ENCODE measurements around the gene FAM177B.
"Not testable (repeated sequence)": the region's sequence is repeated elsewhere in the genome, so short reads cannot be mapped to it uniquely, and the experiment has no call there.

FAM177B gene

DNA sequence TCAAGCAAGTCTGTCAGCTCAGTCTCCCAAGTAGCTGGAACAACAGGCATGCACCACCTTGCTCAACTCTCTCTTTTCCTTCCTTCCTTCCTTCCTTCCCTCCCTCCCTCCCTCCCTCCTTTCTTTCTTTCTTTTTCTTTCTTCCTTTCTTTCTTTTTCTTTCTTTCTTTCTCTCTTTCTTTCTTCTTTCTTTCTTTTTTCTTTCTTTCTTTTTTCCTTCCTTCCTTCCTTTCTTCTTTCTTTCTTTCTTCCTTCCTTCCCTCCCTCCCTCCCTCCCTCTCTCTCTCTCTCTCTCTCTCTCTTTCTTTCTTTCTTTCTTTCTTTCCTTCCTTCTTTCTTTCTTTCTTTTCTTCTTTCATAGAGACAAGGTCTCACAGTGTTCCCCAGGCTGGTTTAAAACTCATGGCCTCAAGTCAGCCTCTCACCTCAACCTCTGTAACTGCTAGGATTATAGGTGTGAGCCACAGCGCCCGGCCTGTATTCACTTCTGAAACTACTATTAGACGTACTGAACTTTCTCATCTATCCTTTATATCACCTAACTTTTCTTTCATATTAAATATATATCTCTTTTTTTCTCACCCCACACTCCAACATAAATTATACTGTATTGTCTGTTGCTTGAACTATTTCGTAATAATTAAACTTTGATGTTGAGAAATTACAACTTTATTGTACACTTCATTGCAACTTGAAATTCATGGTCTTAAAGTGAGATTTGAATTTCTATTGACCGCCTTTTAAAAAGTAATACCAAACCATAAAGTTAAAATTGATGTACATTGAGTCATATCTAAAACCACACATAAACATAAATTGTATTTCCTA lies 4.8 kb downstream of the FAM177B start:
- not testable (repeated sequence) for ATAC-seq, DNase-seq

DNA sequence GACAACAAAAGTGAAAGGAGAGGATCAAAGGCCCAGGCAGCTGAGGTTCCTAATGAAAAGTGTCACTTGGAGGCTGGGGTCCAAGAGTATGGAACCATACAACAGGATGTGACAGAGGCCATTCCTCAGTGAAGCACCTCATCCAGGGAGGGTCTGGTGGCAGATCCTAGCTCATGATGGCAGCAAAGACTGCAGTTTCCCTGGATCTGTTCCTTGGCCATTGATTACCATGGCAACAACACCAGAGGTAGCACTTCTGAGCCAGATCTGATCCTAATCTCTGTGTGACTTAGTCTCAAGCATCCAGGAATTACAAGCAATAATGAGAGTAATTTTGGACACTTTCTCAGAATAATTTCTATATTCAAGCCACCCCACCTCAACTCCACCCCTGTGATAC lies 12.9 kb downstream of the FAM177B start:
- ATAC-seq: no peak
- no peak for DNase-seq

DNA sequence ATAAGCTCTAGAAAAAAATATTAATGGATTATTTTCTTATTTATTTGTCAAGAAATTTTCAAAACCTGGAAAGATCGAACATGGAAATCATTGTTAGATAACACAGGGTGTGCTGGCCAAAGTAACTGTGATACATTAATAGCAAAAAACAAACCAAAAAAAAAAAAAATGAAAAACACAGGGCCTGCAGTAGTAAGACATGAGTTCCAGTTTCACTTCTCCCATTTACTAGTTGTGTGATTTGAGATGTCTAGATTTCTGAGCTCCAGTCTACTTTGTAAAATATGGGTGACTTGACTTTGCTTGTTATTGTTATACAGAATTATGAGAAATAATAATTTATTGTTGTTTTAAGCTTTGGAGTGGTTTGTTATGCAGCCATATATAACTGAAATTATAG lies 13.6 kb downstream of the FAM177B start:
- no peak for ATAC-seq
- DNase-seq: no peak

DNA sequence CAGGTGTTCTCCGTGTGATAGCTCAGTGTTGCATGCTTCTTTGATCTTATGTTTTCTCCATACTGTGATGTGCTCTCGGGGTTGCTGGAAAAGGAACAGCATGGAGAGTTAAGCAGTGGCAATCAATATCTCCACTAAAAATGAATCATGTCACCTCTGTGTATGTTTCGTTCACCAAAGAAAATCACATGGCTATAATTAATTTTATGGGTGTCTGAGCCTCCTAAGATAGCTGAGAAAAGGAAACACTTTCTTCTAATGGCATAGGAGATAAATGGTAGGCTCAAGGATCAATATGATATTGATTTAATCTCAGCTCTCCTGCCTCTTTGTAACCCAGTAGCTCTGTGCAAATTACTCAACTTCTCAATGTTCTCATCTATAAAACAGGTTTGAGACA lies 14.3 kb downstream of the FAM177B start:
- DNase-seq (no peak), ATAC-seq (no peak)

DNA sequence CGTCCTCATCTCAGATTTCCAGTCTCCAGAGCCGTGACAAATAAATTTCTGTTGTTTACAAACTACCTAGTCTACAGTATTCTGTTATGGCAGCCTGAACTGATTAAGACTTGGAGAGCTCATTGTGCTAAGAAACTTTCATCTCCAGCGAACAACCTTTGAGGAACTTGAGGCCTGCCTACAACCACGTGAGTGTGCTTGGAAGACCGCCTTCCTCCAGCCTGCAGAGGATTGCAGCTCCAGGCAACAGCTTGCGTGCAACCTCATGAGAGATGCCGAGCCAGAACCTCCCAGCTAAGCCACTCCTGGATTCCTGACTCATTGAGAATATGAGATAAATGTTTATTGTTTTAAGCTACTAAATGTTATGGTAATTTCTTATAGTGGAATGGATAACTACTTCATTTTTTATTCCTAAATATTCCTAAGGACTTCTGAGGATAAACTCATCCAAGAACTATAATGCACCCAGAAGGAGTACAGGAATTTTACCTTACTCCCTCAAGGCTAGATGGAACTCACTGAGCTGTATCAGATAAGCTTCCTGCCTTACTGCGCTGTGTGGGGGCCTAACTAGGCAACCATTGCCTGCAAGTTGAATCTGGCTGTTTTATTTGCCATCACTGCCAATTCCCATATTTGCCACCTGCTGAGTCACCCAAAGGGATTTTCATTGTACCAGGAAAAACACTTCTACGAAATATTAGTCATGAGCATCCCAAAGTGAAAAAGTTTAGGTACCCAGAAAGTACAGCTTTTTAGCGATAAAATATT lies 17.6 kb downstream of the FAM177B start:
- DNase-seq (no peak), ATAC-seq (no peak)

DNA sequence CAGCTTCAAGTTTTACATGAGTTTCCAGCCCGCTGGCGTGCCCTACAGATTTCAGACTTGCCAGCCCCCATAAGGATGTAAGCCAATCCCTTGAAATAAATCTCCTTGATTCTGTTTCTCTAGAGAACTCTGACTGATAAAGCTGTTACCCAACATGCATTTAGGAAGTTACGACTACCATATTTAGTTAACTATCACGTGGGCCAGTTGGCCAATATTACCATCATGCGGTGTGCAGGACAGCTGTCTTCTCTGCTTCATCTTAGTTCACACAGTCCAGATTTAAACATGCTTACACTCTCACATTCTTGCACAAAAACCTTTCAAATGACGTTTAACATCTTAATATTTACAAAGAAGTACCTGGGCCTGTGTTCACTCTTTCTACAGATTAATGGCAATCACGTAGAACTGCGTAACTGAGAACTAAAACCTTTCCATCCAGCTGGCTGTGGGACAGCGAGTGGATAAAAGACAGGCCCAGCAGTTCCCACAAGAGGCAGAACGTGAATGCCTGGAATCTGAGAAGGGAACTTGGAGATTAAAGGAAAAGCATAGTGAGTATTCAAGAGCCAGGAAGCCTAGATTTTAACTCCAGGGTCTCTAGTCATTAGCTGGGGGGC lies 20.8 kb downstream of the FAM177B start:
- no peak for ATAC-seq

DNA sequence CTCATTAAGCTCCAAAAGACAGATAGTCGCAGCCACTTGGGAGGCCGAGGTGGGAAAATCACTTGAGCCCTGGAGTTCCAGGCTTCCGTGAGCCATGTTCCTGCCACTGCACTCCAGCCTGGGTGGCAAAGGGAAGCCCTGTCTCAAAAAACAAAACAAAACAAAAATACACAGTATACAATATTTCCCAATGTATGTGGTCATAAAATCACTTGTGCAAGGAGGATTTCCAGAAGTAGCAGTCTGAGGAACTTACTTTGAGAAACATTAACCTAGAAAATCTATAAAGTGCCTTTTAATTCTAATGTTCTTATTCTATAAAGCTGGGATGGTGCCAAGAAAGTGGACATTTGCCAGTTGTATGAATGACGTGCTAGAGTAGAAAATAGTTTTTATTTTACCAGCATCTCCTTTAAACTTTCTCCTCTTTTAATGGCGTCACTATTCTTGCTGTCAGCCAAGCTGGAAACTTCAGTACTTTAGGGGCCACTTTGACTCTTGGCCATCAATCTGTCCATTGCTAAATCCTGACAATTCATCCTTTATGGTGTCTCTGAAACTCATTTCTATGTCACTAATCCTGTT lies 22.5 kb downstream of the FAM177B start:
- DNase-seq (no peak), ATAC-seq (no peak)

More for the DNA sequence above, 20.8 kb downstream of the FAM177B start:
- no peak for DNase-seq

DNA sequence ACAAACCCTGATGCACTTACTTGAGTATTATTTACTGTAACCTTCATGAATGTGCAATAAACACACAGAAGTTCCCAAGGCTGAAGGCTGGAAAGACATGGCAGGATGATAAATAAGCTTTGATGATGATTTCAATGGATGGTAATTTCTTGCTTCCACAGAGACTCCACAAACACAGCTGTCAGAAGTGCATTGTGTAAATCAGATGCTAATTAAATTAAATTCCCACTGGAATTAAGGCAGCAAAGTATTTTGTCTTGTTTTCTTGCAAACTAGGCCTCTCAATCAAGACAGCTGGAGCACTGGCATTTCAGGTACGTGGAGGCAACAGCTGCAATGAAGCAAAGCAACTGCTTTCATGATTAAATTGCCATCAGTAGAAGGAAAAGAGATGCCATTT lies 24.1 kb downstream of the FAM177B start:
- no peak for ATAC-seq
- no peak for DNase-seq

DNA sequence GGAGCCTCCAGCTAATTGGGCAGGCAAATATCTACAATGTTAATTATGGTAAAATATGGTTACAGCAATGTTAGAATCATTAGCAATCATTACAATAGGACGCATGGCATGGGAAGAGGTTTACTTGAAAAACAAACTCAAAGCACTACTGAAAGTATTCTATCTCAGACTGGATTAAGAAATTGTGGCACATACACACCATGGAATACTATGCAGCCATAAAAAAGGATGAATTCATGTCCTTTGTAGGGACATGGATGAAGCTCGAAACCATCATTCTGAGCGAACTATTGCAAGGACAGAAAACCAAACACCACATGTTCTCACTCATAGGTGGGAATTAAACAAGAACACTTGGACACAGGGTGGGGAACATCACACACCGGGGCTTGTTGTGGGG lies 25.2 kb downstream of the FAM177B start:
- not testable (repeated sequence) for DNase-seq, ATAC-seq

DNA sequence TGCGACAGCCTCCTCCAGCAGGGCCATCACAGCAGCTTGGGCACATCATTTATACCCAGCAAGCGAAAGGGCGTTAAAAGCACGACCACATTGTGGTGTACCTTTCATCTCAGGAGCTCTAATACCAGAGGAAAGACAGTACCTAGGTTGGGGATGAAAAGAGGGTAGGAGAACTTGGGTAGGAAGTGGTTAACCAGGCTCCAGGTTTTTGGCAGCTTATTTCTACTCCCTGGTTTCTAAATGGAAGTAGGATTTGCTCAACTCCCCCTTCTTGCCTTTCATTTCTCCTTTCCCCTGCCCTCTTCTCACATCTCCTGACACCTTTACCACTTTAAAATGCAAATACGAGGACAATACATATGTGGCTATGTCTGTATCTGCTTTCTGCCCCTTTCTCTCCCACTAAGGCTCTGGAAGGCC lies 30.2 kb downstream of the FAM177B start:
- no peak for DNase-seq
- no peak for ATAC-seq

DNA sequence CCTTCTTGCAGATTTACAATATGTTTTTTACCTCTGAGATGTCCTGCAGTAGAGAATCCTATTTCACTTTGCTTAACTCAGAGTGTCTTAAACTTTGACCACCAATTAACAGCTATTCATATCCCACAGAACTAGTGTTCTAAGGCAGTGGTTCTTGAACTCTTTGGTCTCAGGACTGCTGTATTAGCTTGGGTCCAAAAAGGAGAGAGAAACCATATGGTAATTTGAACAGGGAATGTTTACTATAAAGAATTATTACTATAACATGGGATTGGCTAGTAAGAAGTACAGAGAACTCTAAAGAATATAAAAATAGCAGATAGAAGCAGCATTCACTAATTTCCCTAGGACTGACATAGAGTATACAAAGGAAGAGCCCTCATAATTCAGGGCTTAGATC lies 31.6 kb downstream of the FAM177B start:
- ATAC-seq: no peak
- DNase-seq: no peak

DNA sequence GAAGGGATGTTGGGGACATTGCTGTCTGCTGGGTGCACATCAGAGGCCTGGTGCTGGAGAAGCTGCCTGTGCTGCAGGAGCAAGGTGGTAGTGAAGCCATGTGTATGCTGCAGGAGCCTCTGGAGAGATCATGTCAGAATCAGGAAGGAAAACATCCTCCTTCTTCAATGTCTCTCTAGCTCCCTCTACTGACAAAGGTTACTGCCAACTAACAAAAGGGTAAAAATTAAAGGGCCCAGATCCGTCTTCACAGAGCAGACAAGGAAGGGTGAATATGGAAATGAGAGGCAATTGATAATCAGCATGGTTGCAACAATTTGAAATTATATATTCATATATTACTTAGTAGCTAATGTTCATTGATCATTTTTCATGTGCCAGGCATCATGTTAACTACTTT lies 32.2 kb downstream of the FAM177B start:
- no peak for ATAC-seq
- DNase-seq: no peak

DNA sequence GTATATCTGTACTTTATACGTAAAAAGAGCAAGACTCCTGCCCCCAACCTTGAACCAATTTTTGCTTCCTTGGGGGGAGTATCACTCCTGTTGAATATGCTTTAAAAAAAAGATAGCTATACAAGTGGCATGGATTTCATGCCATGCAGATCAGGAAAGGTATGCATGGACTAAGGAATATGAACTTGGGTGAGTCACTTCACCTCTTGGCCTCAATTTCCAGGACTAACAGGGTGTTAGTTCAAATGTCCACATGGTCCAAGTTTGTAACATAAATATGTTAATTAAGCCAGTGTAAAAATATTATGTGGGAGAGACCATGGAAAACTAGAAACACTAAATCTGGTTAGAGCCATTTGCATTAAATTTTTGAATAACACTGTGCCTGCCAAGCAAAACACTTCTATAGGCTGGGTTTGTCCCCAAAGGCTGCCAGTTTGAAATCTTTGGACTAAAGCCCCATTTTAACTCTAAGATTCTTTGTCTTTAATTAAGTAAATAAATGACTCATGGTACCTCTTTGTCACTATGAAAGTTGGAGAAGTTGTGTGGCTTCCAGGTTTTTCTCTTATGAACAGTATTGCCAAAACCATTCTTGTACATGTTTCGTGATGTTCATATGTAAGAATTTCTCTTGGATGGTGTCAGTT lies 33.1 kb downstream of the FAM177B start:
- no peak for ATAC-seq
- no peak for DNase-seq

DNA sequence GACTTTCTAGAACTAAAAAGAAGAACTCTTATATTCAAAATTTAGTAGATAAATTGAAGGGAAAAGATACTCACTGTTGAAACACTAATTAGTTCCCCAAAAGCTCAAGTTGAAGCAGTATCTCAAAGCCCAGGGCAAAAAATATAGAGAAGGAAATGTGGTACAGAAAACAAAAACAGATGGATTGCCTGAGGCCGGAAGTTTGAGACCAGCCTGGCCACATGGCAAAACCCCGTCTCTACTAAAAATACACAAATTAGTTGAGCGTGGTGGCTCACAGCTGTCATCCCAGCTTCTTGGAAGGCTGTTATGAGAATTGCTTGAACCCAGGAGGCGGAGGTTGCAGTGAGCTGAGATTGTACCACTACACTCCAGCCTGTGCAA lies 36.0 kb downstream of the FAM177B start:
- peak; percentile 23 for ATAC-seq
- DNase-seq: no peak

DNA sequence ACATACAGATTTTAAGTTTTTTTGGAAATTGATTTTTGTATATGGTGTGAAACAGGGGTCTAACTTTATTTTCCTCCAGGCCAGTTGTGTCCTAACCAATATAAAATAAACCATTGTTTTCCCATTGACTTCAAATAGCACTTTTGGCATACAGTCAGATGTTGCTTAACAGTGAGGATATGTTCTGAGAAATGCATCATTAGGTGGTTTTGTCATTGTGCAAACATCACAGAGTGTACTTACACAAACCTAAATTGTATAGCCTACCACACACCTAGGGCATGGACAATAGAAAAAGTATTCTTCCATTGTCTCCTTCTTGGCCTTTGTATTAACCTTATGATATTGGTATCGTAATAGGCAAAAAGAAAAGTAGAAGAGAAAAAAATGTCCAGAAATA lies 40.5 kb downstream of the FAM177B start:
- DNase-seq: no peak

DNA sequence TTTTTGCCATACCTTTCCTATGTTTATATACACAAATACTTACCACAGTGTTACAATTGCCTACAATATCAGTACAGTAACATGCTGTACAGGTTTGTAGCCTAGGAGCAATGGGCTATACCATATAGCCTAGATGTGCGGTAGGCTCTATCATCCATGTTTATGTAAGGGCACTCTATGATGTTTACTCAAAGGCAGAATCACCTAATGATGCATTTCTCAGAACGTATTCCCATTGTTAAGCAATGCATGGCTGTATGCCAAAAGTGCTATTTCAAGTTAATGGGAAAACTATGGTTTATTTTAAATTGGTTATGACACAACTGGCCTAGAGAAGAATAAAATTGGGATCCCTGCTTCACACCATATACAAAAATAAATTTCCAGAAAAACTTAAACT lies 41.0 kb downstream of the FAM177B start:
- ATAC-seq (no peak), DNase-seq (no peak)

More for the DNA sequence above, 40.5 kb downstream of the FAM177B start:
- no peak for ATAC-seq

DNA sequence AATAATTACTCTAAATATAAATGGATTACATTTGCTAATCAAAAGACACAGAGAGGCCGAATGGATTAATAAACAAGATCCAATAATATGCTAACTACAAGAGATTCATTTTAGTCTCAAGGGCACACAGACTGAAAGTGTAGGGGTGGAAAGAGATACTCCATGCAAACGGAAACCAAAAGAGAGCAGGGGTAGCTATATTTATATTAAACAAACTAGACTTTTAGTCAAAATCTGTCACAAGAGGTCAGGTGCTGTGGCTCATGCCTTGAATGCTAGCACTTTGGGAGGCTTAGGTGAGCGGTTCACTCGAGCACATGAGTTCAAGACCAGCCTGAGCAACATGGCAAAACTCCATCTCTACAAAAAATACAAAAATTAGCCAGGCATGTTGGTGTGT lies 44.2 kb downstream of the FAM177B start:
- ATAC-seq (no peak), DNase-seq (no peak)

DNA sequence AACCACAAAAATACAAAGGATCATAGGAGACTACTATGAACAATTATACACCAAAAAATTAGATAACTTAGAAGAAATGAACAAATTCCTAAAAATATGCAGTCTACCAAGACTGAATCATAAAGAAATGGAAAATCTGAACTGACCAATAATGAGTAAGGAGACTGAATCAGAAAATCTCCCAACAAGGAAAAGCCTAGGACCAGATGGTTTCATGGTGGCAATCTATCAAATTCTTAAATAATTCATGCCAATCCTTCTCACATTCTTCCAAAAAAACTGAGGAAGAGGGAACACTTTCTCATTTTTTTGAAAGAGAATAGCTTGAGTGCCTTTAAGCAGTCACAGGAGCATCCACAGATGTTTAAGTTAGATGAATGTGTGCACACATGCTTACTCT lies 46.0 kb downstream of the FAM177B start:
- ATAC-seq (no peak), DNase-seq (no peak)

DNA sequence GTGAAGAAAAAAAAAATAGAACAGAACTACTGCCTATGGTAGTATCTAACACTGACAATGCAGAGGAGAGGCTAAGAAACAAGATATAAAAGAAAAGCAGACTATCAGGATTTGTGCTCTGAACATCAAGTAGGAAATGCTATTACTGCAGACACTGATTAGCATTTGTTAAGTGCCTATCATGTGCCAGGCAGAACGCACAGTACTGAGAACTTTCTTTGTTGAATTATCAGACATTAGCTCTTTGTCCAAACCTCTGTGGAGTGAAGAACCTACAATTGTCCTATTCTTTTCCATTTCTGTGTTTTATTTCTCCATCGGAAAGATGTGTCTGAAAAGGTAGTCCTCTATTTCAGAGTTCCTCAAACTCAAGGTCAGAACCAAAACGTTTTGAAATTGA lies 47.4 kb downstream of the FAM177B start:
- DNase-seq (no peak), ATAC-seq (no peak)

DNA sequence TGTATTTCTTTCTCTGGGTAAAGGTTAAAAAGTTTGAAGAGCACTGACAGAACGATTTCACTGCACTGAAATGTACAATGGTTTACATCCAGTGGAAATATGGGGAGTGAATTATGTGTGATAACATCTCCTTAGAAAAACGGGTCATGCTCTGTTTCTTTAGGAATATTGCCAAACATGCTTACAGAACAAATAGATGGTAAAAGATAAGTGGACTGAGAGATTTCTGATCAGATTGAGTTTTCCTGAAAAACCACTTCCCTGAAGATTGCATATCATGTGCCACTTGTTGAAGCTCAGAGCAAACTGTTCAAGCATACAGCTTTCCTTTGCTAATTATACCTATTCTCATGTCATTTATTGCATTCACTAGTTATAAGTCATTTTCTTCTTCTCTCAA lies 47.9 kb downstream of the FAM177B start:
- no peak for ATAC-seq
- no peak for DNase-seq

DNA sequence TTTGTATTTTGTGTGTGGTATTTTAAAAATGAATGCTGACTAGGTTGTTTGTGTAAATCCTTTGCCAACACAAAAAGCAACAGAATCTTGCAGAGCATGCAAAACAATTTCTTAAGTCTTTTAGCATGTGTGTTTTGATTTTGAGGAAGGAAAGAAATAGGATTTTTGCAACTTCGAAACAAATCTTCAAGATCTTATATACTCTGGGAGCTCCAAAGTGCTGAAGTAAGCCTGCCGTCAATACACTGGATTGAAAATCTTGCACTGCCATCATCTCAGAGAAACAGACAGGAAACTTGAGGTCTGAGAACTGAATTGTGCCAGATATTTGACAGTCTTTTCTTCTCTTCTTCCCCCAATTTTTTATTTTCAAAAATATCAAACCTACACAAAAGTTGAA lies 48.5 kb downstream of the FAM177B start:
- no peak for ATAC-seq
- DNase-seq: no peak

DNA sequence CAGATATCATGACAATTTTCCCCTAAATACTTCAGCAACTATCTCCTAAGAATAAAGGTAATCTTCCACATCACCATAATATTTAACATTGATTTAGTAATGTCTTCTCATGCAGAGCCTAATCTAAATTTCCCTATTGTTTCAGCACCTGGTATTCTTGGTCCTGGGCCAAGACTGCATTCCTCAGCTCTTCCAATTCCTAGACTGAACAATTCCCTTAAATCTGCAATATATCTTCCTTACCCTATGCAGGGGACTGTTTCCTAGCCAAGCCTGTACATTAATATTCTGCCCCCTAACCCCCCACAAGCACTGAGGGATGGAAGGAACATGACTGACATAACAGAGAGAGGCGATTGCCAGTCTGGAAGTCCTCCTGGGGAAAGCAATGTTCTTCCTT lies 49.1 kb downstream of the FAM177B start:
- DNase-seq: no peak

More for the DNA sequence above, 49.1 kb downstream of the FAM177B start:
- no peak for ATAC-seq

Data from stimulated activated naive CD8-positive, alpha-beta T cell treated with anti-CD3 and anti-CD28 coated beads, Interleukin-15, Interleukin-2, amounts not matched to agents 100 U/mL and 50 U/mL, for 24 hours (primary cell).